Activated CD4-positive, alpha-beta memory T cell treated with anti-CD3 and anti-CD28 coated beads for 36 hours (primary cell): ENCODE data around the gene FCAR. TPM values are rescaled to one million over a fixed set of nuclear protein-coding genes. Genes with fewer than 3 reads are reported as not detected.
"Not testable (repeated sequence)": the region's sequence is repeated elsewhere in the genome, so short reads cannot be mapped to it uniquely, and the experiment has no call there.

Source experiments
- CTCF ChIA-PET: fragments of 350-600 bp; sonication (Branson Sonifier 250); formaldehyde crosslinking; loops from one replicate; lab custom pipeline; 2021; ENCODE audit warnings: antibody characterized with exemption, inconsistent platforms; lab: Charles Lee
- POLR2A ChIA-PET: fragments of 350-600 bp; sonication (Branson Sonifier 250); formaldehyde crosslinking; loops from one replicate; lab custom pipeline; 2021; ENCODE audit warnings: antibody characterized with exemption; lab: Charles Lee
- DNase-seq: peaks from one replicate; pipeline ENCODE4 v3.0.0-alpha.2; 2020
- H3K27ac Mint-ChIP-seq: one replicate; pipeline ENCODE4 v1.8.0; 2021; ENCODE audit warnings: mixed read lengths
- H3K27me3 Mint-ChIP-seq: one replicate; pipeline ENCODE4 v1.8.0; 2021; ENCODE audit warnings: mixed read lengths
- H3K36me3 Mint-ChIP-seq: one replicate; pipeline ENCODE4 v1.8.0; 2021; ENCODE audit warnings: mixed read lengths
- H3K4me1 Mint-ChIP-seq: one replicate; pipeline ENCODE4 v1.8.0; 2021; ENCODE audit warnings: low read depth, mixed read lengths
- H3K4me3 Mint-ChIP-seq: one replicate; pipeline ENCODE4 v1.8.0; 2021; ENCODE audit warnings: mild to moderate bottlenecking, mixed read lengths
- H3K9me3 Mint-ChIP-seq: one replicate; pipeline ENCODE4 v1.8.0; 2021; ENCODE audit warnings: mixed read lengths
- intact Hi-C: fragments of 100-400 bp; cut with micrococcal nuclease; formaldehyde crosslinking; loops from one replicate; pipeline ENCODE4 v1.15.1; 2023
- total RNA-seq, 2 experiments: library from RNA; stranded (reverse); gene quantifications; one replicate each; pipeline ENCODE4 v1.2.3, GENCODE V29; 2021

FCAR gene
- total RNA-seq, 2 experiments from 2014 or later, result not detected

- CTCF ChIA-PET, H3K36me3 Mint-ChIP-seq, DNase-seq, POLR2A ChIA-PET, H3K9me3 Mint-ChIP-seq, intact Hi-C loops, H3K4me3 Mint-ChIP-seq, H3K4me1 Mint-ChIP-seq, H3K27ac Mint-ChIP-seq, H3K27me3 Mint-ChIP-seq: not testable (repeated sequence)
Measured at GRCh38 chr19:54859421-54859820, 14.6 kb upstream of the FCAR start.

DNA sequence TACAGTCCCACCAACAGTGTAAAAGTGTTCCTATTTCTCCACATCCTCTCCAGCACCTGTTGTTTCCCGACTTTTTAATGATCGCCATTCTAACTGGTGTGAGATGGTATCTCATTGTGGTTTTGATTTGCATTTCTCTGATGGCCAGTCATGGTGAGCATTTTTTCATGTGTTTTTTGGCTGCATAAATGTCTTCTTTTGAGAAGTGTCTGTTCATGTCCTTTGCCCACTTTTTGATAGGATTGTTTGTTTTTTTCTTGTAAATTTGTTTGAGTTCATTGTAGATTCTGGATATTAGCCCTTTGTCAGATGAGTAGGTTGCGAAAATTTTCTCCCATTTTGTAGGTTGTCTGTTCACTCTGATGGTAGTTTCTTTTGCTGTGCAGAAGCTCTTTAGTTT, 10.6 kb upstream of the FCAR start:
- H3K9me3 Mint-ChIP-seq, CTCF ChIA-PET, intact Hi-C loops, DNase-seq, H3K4me3 Mint-ChIP-seq, H3K27ac Mint-ChIP-seq, H3K36me3 Mint-ChIP-seq, POLR2A ChIA-PET, H3K4me1 Mint-ChIP-seq: not testable (repeated sequence)
- peaks cover 17% of the 10 kb centered on the region for H3K27me3 Mint-ChIP-seq

- POLR2A ChIA-PET, result no interaction called here
- no peaks in the 10 kb centered on the region for H3K4me1 Mint-ChIP-seq
- no peak overlapping the region for H3K4me3 Mint-ChIP-seq
- H3K36me3 Mint-ChIP-seq, result peaks cover 2% of the 10 kb centered on the region
- H3K27me3 Mint-ChIP-seq, result peaks cover 8% of the 10 kb centered on the region
- CTCF ChIA-PET, result no interaction called here
- no peaks in the 10 kb centered on the region for H3K9me3 Mint-ChIP-seq
- DNase-seq, result no peak
- no peak overlapping the region for H3K27ac Mint-ChIP-seq
- intact Hi-C loops, result no loop called here
Measured at GRCh38 chr19:54871696-54872095, 2.3 kb upstream of the FCAR start.

DNA sequence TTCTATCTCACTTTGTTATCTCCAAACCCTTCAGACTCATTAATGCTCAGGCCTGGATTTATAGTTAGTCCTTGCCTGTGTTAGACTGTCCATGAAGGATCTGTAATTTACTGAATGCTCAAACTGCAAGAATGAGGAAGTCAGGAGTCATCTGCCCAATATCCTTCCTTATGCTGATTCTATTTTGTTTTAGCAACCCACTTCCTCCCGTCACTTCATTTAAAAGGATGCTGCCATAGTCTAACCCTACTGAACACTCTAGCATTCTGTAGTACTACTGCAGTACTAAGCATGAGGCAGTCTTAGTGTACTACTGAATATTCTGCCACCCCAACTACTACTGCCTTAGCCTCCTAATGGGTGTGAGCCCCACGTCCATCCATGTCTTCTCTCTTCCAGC, 1.5 kb downstream of the FCAR start:
- no peak for DNase-seq
- H3K27me3 Mint-ChIP-seq, result peaks cover 11% of the 10 kb centered on the region
- H3K4me1 Mint-ChIP-seq, result no peaks in the 10 kb centered on the region
- no peak overlapping the region for H3K4me3 Mint-ChIP-seq
- POLR2A ChIA-PET, result interaction anchor here (0.6 kb wide), 1 partner anchor 32 kb away, joined by 3 read pairs; no protein-coding TSS in a partner anchor
- no peaks in the 10 kb centered on the region for H3K9me3 Mint-ChIP-seq
- CTCF ChIA-PET, result no interaction called here
- intact Hi-C loops, result no loop called here
- H3K27ac Mint-ChIP-seq, result no peak overlapping the region
- H3K36me3 Mint-ChIP-seq, result no peaks in the 10 kb centered on the region

DNA sequence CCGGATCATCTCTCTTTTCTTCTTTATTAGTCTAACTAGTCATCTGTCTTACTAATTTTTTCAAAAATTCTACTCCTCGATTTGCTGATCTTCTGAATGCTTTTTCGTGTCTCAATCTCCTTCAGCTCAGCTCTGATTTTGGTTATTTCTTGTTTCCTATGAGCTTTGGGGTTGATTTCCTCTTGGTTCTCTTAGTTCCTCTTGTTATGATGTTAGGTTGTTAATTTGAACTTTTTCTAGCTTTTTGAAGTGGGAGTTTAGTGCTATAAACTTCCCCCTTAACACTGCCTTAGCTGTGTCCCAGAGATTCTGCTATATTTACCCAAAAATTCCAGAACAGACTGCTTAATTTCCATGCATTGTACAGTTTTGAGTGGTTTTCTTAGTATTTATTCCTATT, 3.4 kb downstream of the FCAR start:
- Mint-ChIP-seq H3K4me3 (no peak overlapping the region), H3K4me1 (no peaks in the 10 kb centered on the region), H3K36me3 (no peaks in the 10 kb centered on the region), H3K27ac (no peak overlapping the region), H3K27me3 (peaks cover 13% of the 10 kb centered on the region), H3K9me3 (no peaks in the 10 kb centered on the region)
- intact Hi-C loops, result no loop called here
- no peak for DNase-seq
- POLR2A ChIA-PET, result no interaction called here
- CTCF ChIA-PET, result no interaction called here

- no peaks in the 10 kb centered on the region for H3K36me3 Mint-ChIP-seq
- H3K4me3 Mint-ChIP-seq, result no peak overlapping the region
- no peaks in the 10 kb centered on the region for H3K9me3 Mint-ChIP-seq
- no peak for DNase-seq
- POLR2A ChIA-PET, result no interaction called here
- no peaks in the 10 kb centered on the region for H3K4me1 Mint-ChIP-seq
- peaks cover 19% of the 10 kb centered on the region for H3K27me3 Mint-ChIP-seq
- intact Hi-C loops, result no loop called here
- no peak overlapping the region for H3K27ac Mint-ChIP-seq
- CTCF ChIA-PET, result no interaction called here
Measured at GRCh38 chr19:54881884-54882283, 7.8 kb downstream of the FCAR start.

DNA sequence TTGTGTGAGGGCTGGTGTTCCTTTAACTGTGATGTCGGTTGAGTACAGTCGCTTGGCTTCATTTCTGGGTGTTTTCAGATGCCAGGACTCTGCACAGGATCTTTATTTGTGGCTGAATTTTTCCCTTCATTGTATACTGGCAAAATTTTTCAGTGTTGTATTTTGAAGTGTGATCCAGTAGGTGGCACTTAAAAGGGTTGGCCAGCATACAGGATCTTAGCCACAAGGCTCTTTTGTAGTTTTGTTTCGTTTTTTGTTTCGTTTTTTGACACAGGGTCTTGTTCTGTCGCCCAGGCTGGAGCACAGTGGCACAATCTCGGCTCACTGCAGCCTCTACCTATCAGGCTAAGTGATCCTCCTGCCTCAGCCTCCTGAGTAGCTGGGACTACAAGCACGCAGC, 8.7 kb downstream of the FCAR start:
- ChIA-PET CTCF (no interaction called here), POLR2A (no interaction called here)
- Mint-ChIP-seq H3K27me3 (peaks cover 19% of the 10 kb centered on the region), H3K36me3 (no peaks in the 10 kb centered on the region), H3K4me1 (no peaks in the 10 kb centered on the region), H3K9me3 (no peaks in the 10 kb centered on the region), H3K4me3 (no peak overlapping the region), H3K27ac (no peak overlapping the region)
- intact Hi-C loops, result no loop called here
- no peak for DNase-seq

DNA sequence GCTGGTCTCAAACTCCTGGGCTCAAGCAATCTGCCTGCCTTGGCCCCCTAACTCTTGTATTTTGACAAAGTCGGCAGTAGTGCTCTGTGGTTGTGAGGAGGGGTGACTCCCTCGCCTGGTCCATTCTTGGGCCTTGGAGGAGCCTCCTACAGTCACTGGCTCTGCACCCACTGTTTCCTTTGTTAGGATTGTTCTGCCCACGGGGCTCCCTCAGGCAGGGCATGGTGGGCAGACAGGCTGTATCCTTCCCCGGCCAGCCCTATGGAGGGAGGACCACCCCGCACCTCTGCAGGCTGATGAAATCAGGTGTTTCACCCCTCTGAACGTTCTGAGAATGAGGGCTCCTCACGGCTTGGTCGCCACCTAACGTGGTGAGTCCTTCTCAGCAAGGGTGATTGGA, 9.2 kb downstream of the FCAR start:
- intact Hi-C loops, result no loop called here
- Mint-ChIP-seq H3K36me3 (no peaks in the 10 kb centered on the region), H3K4me3 (no peak overlapping the region), H3K27ac (no peak overlapping the region), H3K27me3 (peaks cover 19% of the 10 kb centered on the region), H3K9me3 (no peaks in the 10 kb centered on the region), H3K4me1 (no peaks in the 10 kb centered on the region)
- POLR2A ChIA-PET, result no interaction called here
- CTCF ChIA-PET, result no interaction called here
- DNase-seq, result no peak

DNA sequence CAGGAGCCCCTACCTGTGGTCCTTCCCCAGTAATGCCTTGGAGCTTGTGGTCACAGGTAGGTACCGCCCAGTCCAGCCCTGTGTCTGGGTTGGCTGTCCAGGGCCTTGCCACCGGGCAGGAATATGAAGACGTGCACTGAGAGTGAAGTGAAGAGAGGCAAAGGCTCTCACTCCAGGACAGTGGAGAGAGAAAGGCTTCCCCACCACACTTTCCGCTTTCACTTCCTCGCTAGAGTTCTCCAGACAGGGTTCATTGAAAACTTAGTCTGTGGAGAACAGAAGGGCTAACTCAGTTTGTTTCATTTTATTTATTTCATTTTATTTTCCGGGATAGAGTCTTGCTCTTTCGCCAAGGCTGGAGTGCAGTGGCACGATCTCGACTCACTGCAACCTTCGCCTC, 14.2 kb downstream of the FCAR start:
- no peak overlapping the region for H3K27ac Mint-ChIP-seq
- H3K9me3 Mint-ChIP-seq, result no peaks in the 10 kb centered on the region
- ChIA-PET POLR2A (no interaction called here), CTCF (no interaction called here)
- no peaks in the 10 kb centered on the region for H3K36me3 Mint-ChIP-seq
- no peak overlapping the region for H3K4me3 Mint-ChIP-seq
- peaks cover 4% of the 10 kb centered on the region for H3K27me3 Mint-ChIP-seq
- H3K4me1 Mint-ChIP-seq, result no peaks in the 10 kb centered on the region
- DNase-seq, result no peak
- intact Hi-C loops, result no loop called here

GRCh38 chr19:54889566-54889965, 15.5 kb downstream of the FCAR start:
- Mint-ChIP-seq H3K27me3 (peaks cover 4% of the 10 kb centered on the region), H3K9me3 (no peaks in the 10 kb centered on the region), H3K4me1 (no peaks in the 10 kb centered on the region), H3K36me3 (no peaks in the 10 kb centered on the region), H3K4me3 (no peak overlapping the region), H3K27ac (no peak overlapping the region)
- ChIA-PET POLR2A (no interaction called here), CTCF (interaction anchor here (0.8 kb wide), 1 partner anchor 252 kb away, joined by 4 read pairs; no protein-coding TSS in a partner anchor)
- DNase-seq, result no peak
- intact Hi-C loops, result no loop called here

DNA sequence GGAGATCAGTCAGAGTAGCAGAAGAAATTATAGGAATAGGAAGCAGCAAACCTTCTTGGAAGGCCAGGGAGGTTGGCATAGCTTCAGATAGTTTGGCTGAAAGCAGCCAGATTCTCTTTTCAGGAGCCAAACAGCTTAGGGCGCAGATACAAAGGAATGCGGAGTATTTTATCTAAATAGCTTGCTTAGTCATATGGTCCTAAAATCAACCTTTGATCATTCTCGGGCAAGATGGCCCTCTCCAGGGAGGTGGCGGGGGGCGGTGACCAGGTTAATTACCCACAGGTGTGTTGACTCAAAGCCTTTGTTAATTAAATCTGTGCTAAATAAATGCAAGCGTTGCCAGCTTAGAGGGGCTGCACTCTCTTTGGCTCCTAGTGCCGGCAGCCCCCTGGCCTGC, 19.4 kb downstream of the FCAR start:
- no peaks in the 10 kb centered on the region for H3K4me1 Mint-ChIP-seq

DNA sequence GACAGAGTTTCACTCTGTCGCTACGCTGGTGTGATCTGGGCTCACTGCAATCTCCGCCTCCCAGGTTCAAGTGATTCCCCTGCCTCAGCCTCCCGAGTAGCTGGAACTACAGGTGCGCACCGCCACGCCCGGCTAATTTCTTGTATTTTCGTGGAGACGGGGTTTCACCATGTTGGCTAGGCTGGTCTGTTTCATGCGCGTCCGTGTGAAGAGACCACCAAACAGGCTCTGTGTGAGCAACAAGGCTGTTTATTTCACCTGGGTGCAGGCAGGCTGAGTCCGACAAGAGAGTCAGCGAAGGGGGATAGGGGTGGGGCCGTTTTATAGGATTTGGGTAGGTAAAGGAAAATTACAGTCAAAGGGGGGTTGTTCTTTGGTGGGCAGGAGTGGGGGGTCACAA, 20.1 kb downstream of the FCAR start:
- H3K27ac Mint-ChIP-seq, POLR2A ChIA-PET, H3K4me3 Mint-ChIP-seq, intact Hi-C loops, DNase-seq, H3K36me3 Mint-ChIP-seq, CTCF ChIA-PET, H3K4me1 Mint-ChIP-seq, H3K9me3 Mint-ChIP-seq: not testable (repeated sequence)
- peaks cover 15% of the 10 kb centered on the region for H3K27me3 Mint-ChIP-seq

More for the DNA sequence above, 19.4 kb downstream of the FCAR start:
- H3K27me3 Mint-ChIP-seq, result peaks cover 9% of the 10 kb centered on the region
- H3K9me3 Mint-ChIP-seq, result no peaks in the 10 kb centered on the region
- POLR2A ChIA-PET, result no interaction called here
- H3K27ac Mint-ChIP-seq, result no peak overlapping the region
- CTCF ChIA-PET, result no interaction called here
- intact Hi-C loops, result no loop called here
- no peak overlapping the region for H3K4me3 Mint-ChIP-seq
- H3K36me3 Mint-ChIP-seq, result no peaks in the 10 kb centered on the region
- DNase-seq, result no peak

DNA sequence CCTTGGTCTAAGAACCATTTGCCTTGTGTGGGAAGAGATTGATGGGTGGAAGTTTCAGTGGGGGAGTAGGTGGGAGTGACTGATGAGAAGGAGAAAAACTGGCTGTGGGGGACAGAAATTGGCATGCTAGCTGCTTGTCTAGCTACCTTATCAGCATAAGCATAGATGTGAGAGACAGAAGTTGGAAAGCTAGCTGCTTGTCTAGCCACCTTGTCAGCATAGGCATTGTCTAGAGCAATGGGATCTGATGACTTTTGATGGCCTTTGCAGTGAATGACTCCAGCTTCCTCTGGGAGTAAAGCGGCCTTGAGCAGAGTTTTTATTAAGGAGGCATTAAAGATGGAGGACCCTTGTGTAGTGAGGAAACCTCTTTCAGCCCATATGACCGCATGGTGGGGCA, 22.0 kb downstream of the FCAR start:
- peaks cover 18% of the 10 kb centered on the region for H3K27me3 Mint-ChIP-seq
- H3K36me3 Mint-ChIP-seq, result no peaks in the 10 kb centered on the region
- no peak overlapping the region for H3K27ac Mint-ChIP-seq
- intact Hi-C loops, result no loop called here
- POLR2A ChIA-PET, result no interaction called here
- H3K4me1 Mint-ChIP-seq, result no peaks in the 10 kb centered on the region
- no peak for DNase-seq
- no peak overlapping the region for H3K4me3 Mint-ChIP-seq
- H3K9me3 Mint-ChIP-seq, result no peaks in the 10 kb centered on the region
- CTCF ChIA-PET, result no interaction called here
